NCI-H2107 (cell line): Measurements from ENCODE around the gene TP53TG3C.
"Not testable (repeated sequence)": the region's sequence is repeated elsewhere in the genome, so short reads cannot be mapped to it uniquely, and the experiment has no call there.

ENCODE experiments used
- DNase-seq: peaks from one replicate; lab custom pipeline; 2025; lab: John Stamatoyannopoulos, UW

Gene TP53TG3C

GRCh38 chr16:33193926-33194325, at the start of gene TP53TG3C:
Gene TP53TG3C, plus strand, starts transcription at chr16:33194226. Its CDS starts 68 bp downstream, at chr16:33194294.
- not testable (repeated sequence) for DNase-seq
